Kidney (tissue), 14 donors: ENCODE data around the gene XCL2. TPM values are rescaled to one million over a fixed set of nuclear protein-coding genes. Genes with fewer than 3 reads are reported as not detected.
"Not testable (repeated sequence)": the region's sequence is repeated elsewhere in the genome, so short reads cannot be mapped to it uniquely, and the experiment has no call there.

Experiments used
- DNase-seq, 5 donors: peaks; one replicate each; pipeline ENCODE4 v3.0.0-alpha.2; 2013 to 2020
- FAIRE-seq: peaks from 2 replicates; lab custom pipeline; 2012; peaks lifted over from hg19 to GRCh38; lab: Jason Lieb, UNC
- H3K27ac ChIP-seq, 2 donors: one replicate each; pipeline ENCODE4 v1.7.0; 2013; ENCODE audit warnings: low read depth in 2 of 2, low read length in 2 of 2, inconsistent platforms in 1 of 2
- H3K27me3 ChIP-seq: one replicate; pipeline ENCODE4 v1.7.1; 2013; ENCODE audit warnings: low read length, inconsistent platforms; ENCODE audit not compliant: control insufficient read depth, insufficient read depth
- H3K36me3 ChIP-seq, 3 donors: one replicate each; pipeline versions ENCODE4 v1.7.0 to v1.7.1; 2013; ENCODE audit warnings: low read length in 3 of 3, control low read depth in 1 of 3, inconsistent platforms in 1 of 3; ENCODE audit not compliant: insufficient read depth in 3 of 3, control insufficient read depth in 2 of 3
- H3K4me1 ChIP-seq, 3 donors: one replicate each; pipeline versions ENCODE4 v1.7.0 to v1.7.1; 2013; ENCODE audit warnings: low read length in 3 of 3, inconsistent platforms in 1 of 3, low read depth in 1 of 3; ENCODE audit not compliant: control insufficient read depth in 2 of 3, insufficient read depth in 2 of 3
- H3K4me3 ChIP-seq, 3 donors: one replicate each; pipeline versions ENCODE4 v1.7.0 to v1.8.1; 2013; ENCODE audit warnings: low read length in 3 of 3, control low read depth in 1 of 3, inconsistent platforms in 1 of 3
- H3K9ac ChIP-seq, 3 donors: one replicate each; pipeline versions ENCODE4 v1.7.0 to v1.7.1; 2013; ENCODE audit warnings: low read length in 3 of 3, control low read depth in 1 of 3, inconsistent platforms in 1 of 3
- H3K9me3 ChIP-seq, 3 donors: one replicate each; pipeline versions ENCODE4 v1.7.0 to v1.7.1; 2013; ENCODE audit warnings: low read length in 3 of 3, control low read depth in 1 of 3, inconsistent platforms in 1 of 3; ENCODE audit not compliant: control insufficient read depth in 2 of 3, insufficient read depth in 1 of 3
- CTCF ChIP-seq: IDR thresholded peaks from 3 replicates; pipeline ENCODE4 v1.5.1; 2012; ENCODE audit warnings: mild to moderate bottlenecking, moderate library complexity, borderline replicate concordance; ENCODE audit not compliant: insufficient read depth; ENCODE audit errors: extremely low read depth
- intact Hi-C: fragments of 100-400 bp; cut with DNase I; formaldehyde crosslinking; loops from one replicate; pipeline ENCODE4 v1.11.1; 2022
- polyA plus RNA-seq: library from polyadenylated mRNA; stranded (reverse); fragments of 350-450 nt; fragmentation: Illumina TruSeq; extraction: RNeasy Lipid Tissue Mini Kit (QIAGEN cat#74804); gene quantifications from one replicate; pipeline ENCODE4 v1.2.3, GENCODE V29; 2014; ENCODE audit warnings: low read depth, low replicate concordance; ENCODE audit not compliant: insufficient read depth
- total RNA-seq: library from RNA; stranded (reverse); fragmentation: NEBNext Ultra II Directional; extraction: Animal tissue kit (Norgen Biotek cat#: 25700); gene quantifications from one replicate; pipeline ENCODE4 v1.2.1, GENCODE V29; 2021
- donor health status: control.
- donor health status: control.
- donor health status: control.
- donor health status: control.
- donor health status: control.
- donor health status: DM: yes; HTN: yes; CAD: no.
- donor health status: Normal renal cell carcinoma (clear cell type).

The XCL2 gene
- total and polyA plus RNA-seq, 2 donors from 2014 or later: 1.6 TPM; not detected in 1

GRCh38 chr1:168582688-168583336, 39.0 kb upstream of the XCL2 start:
- no peaks in the 10 kb centered on the region for H3K9me3 ChIP-seq
- intact Hi-C loops: no loop called here
- no peak overlapping the region for H3K4me3 ChIP-seq
- no peak for TF ChIP-seq CTCF
- H3K27me3 ChIP-seq: no peaks in the 10 kb centered on the region
- DNase-seq (peak in 2 of 5 donors; percentile 47 to 66), FAIRE-seq (no peak)
- no peak overlapping the region for H3K9ac ChIP-seq
- H3K4me1 ChIP-seq: peaks cover 4 to 16% (median 8%) of the 10 kb centered on the region in 3 donors
- H3K36me3 ChIP-seq: no peaks in the 10 kb centered on the region
- H3K27ac ChIP-seq: peak overlapping the region in 1 of 2 donors; percentile 26

- FAIRE-seq: no peak
- Histone ChIP-seq H3K9ac (no peak overlapping the region), H3K9me3 (no peaks in the 10 kb centered on the region), H3K4me3 (no peak overlapping the region), H3K27me3 (no peaks in the 10 kb centered on the region), H3K36me3 (no peaks in the 10 kb centered on the region), H3K4me1 (peaks cover 4 to 16% (median 8%) of the 10 kb centered on the region in 3 donors), H3K27ac (no peak overlapping the region)
- intact Hi-C loops: no loop called here
- TF ChIP-seq CTCF: no peak
- DNase-seq: no peak
These were observed 38.2 kb upstream of the XCL2 start for GRCh38 chr1:168581817-168582572.

- FAIRE-seq, H3K9me3 ChIP-seq, DNase-seq, intact Hi-C loops, H3K9ac ChIP-seq, H3K4me3 ChIP-seq, H3K36me3 ChIP-seq, H3K27ac ChIP-seq, H3K27me3 ChIP-seq: not testable (repeated sequence)
- H3K4me1 ChIP-seq: peaks cover 4 to 16% (median 8%) of the 10 kb centered on the region in 3 donors
These were observed 37.2 kb upstream of the XCL2 start for GRCh38 chr1:168580991-168581390.

- H3K36me3 ChIP-seq, FAIRE-seq, DNase-seq, H3K4me3 ChIP-seq, H3K27ac ChIP-seq, H3K9me3 ChIP-seq, intact Hi-C loops, H3K27me3 ChIP-seq, H3K9ac ChIP-seq: not testable (repeated sequence)
- H3K4me1 ChIP-seq: peaks cover 4 to 11% (median 8%) of the 10 kb centered on the region in 3 donors
These were observed 36.5 kb upstream of the XCL2 start for GRCh38 chr1:168580290-168580689.

GRCh38 chr1:168578531-168579185, 34.9 kb upstream of the XCL2 start:
- H3K9ac ChIP-seq, H3K27ac ChIP-seq: not testable (repeated sequence)

GRCh38 chr1:168576245-168576688, 32.5 kb upstream of the XCL2 start, which contains the start of gene XCL1:
Gene XCL1, plus strand, starts transcription at chr1:168576605. Its CDS starts 33 bp downstream, at chr1:168576638.
- H3K9ac ChIP-seq, DNase-seq, H3K27me3 ChIP-seq, FAIRE-seq, H3K9me3 ChIP-seq, H3K4me3 ChIP-seq, intact Hi-C loops, H3K27ac ChIP-seq, H3K4me1 ChIP-seq, H3K36me3 ChIP-seq: not testable (repeated sequence)

More at GRCh38 chr1:168578531-168579185, 34.9 kb upstream of the XCL2 start:
- DNase-seq, H3K4me1 ChIP-seq, H3K4me3 ChIP-seq, FAIRE-seq, H3K9me3 ChIP-seq, H3K36me3 ChIP-seq, H3K27me3 ChIP-seq, intact Hi-C loops: not testable (repeated sequence)
